ENCODE data around the gene ASGR1.
A peak's percentile ranks its signal among the peaks of the same experiment; 100 is the strongest.

The ASGR1 gene

GRCh38 chr17:7138800-7139381 lies 40.3 kb downstream of the ASGR1 start:
- no peaks in the 10 kb centered on the region for H3K36me3 ChIP-seq (ENCODE audit: low read depth)
- no peaks in the 10 kb centered on the region for H3K4me1 ChIP-seq (ENCODE audit: insufficient read depth, poor library complexity, severe bottlenecking)
- H3K4me3 ChIP-seq (ENCODE audit: severe bottlenecking) = no peak overlapping the region
- no peaks in the 10 kb centered on the region for H3K27me3 ChIP-seq (ENCODE audit: insufficient read depth, poor library complexity, severe bottlenecking)
- no peak for TF ChIP-seq CTCF (IDR thresholded peaks at IDR 0.05; ENCODE audit: poor library complexity, severe bottlenecking)
- no peak overlapping the region for H3K27ac ChIP-seq (ENCODE audit: poor library complexity, severe bottlenecking)
- no peaks in the 10 kb centered on the region for H3K9me3 ChIP-seq (ENCODE audit: severe bottlenecking)
- ATAC-seq (ENCODE audit: low read depth) (no peak), DNase-seq (ENCODE audit: low spot score) (no peak)

DNA sequence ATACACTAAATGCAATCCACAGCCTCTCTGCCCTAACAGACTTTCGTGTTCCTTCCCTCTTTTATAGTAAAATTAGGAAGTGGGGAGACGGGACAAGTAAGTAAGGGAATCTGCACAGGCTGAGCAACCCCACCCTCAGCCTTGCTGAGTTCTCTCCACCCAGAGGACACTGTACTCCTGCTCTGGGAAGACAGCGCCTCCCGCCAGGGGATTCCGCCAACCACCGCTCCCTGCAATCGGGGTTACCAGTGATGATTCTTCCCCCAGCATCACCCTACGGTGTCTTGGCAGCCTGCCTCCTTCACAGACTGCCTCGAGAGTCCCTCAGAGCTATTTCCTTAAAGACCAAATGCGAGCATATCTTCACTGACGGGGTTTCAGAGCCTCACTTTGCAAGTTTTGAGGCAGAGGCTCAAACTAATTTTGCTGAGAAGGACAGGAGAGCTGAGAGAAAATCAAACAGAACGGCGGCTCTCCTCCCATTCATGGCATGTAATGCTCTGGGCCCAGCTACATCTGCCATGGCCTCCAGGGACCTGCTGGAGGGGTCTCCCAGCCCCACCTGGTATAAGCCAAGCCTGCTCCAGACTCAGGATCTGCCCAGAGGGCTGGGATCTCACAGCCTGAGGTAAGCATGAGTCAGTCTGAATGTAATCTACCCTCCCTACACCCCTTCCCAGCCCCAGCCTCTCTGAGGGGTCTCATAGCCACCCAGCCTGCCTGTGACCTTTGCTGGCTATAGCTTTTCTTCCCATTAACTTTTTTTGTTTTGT lies 41.8 kb downstream of the ASGR1 start:
- ATAC-seq (ENCODE audit: low read depth) (peak; percentile 25; the same call in 1 of the 3 replicates), DNase-seq (ENCODE audit: low spot score) (no peak)
- no peaks in the 10 kb centered on the region for H3K9me3 ChIP-seq (ENCODE audit: severe bottlenecking)
- H3K27ac ChIP-seq (ENCODE audit: poor library complexity, severe bottlenecking) = no peak overlapping the region
- TF ChIP-seq CTCF (IDR thresholded peaks at IDR 0.05; ENCODE audit: poor library complexity, severe bottlenecking) = no peak
- H3K4me3 ChIP-seq (ENCODE audit: severe bottlenecking) = no peak overlapping the region
- H3K36me3 ChIP-seq (ENCODE audit: low read depth) = no peaks in the 10 kb centered on the region
- H3K4me1 ChIP-seq (ENCODE audit: insufficient read depth, poor library complexity, severe bottlenecking) = no peaks in the 10 kb centered on the region
- H3K27me3 ChIP-seq (ENCODE audit: insufficient read depth, poor library complexity, severe bottlenecking) = no peaks in the 10 kb centered on the region

DNA sequence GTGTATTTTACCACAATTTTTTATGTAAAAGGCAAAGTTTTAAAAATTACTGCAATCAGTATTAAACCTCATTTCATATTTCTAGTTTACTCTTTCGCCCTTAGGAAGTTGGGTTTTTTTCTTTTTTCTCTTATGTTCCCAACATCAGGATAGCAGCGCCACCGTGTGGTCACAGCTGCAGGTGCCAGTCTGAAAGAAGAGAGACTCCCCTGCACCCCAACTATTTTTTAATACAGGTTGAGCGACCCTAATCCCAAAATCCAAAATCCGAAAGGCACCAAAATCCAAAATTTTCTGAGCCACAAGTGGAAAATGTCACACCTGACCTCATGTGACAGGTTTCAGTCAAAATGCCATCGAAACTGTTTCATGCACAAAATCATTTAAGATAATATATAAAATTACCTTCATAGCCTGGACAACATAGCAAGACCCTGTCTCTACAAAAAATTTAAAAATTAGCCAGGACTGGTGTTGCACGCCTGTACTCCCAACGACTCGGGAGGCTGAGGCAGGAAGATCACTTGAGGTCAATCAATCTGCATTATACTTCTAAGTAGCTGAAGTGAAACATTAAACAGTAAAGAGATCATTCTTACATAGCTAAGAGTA lies 42.8 kb downstream of the ASGR1 start:
- DNase-seq (ENCODE audit: low spot score) (no peak), ATAC-seq (ENCODE audit: low read depth) (no peak)
- Histone ChIP-seq H3K4me3 (ENCODE audit: severe bottlenecking) (no peak overlapping the region), H3K36me3 (ENCODE audit: low read depth) (no peaks in the 10 kb centered on the region), H3K27ac (ENCODE audit: poor library complexity, severe bottlenecking) (no peak overlapping the region), H3K4me1 (ENCODE audit: insufficient read depth, poor library complexity, severe bottlenecking) (no peaks in the 10 kb centered on the region), H3K27me3 (ENCODE audit: insufficient read depth, poor library complexity, severe bottlenecking) (no peaks in the 10 kb centered on the region), H3K9me3 (ENCODE audit: severe bottlenecking) (no peaks in the 10 kb centered on the region)
- peak; percentile 94 for TF ChIP-seq CTCF (IDR thresholded peaks at IDR 0.05; ENCODE audit: poor library complexity, severe bottlenecking)

DNA sequence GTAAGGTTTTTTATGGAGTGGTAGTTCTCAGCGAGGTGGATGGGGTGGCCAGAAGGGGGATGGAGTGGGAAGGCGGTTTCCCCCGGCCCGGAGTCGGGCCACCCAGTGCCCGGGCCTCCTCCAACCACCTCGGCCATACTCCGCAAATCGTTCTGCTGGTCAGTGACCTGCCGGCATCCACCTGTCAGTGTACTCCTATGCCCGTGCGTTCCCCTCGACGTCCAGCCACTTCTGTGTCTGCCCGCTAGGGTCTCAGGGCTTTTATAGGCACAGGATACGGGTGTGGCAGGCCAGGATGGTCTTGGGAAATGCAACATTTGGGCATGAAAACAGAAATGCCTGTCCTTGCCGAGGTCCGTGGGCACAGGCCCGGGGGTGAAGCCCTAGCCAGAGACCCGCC lies 45.3 kb downstream of the ASGR1 start:
- no peak overlapping the region for H3K4me3 ChIP-seq (ENCODE audit: severe bottlenecking)
- no peak for ATAC-seq (ENCODE audit: low read depth)

More for the DNA sequence above, 45.3 kb downstream of the ASGR1 start:
- Histone ChIP-seq H3K4me1 (ENCODE audit: insufficient read depth, poor library complexity, severe bottlenecking) (no peaks in the 10 kb centered on the region), H3K27me3 (ENCODE audit: insufficient read depth, poor library complexity, severe bottlenecking) (no peaks in the 10 kb centered on the region), H3K27ac (ENCODE audit: poor library complexity, severe bottlenecking) (no peak overlapping the region), H3K36me3 (ENCODE audit: low read depth) (no peaks in the 10 kb centered on the region), H3K9me3 (ENCODE audit: severe bottlenecking) (no peaks in the 10 kb centered on the region)
- TF ChIP-seq CTCF (IDR thresholded peaks at IDR 0.05; ENCODE audit: poor library complexity, severe bottlenecking) = no peak
- DNase-seq (ENCODE audit: low spot score) = no peak

Measured in RWPE2 (cell line).